GM19324 (cell line): ENCODE measurements around the gene MICAL3.
A peak's percentile ranks its signal among the peaks of the same experiment; 100 is the strongest.
"Not testable (repeated sequence)": the region's sequence is repeated elsewhere in the genome, so short reads cannot be mapped to it uniquely, and the experiment has no call there.

Source experiments
- ATAC-seq: cut with Tn5 transposase; IDR thresholded peaks from one replicate; pipeline ENCODE4 v1.9.1; 2021; ENCODE audit warnings: mild to moderate bottlenecking, moderate library complexity; ENCODE audit not compliant: unreplicated experiment, low FRiP score

The MICAL3 gene

DNA sequence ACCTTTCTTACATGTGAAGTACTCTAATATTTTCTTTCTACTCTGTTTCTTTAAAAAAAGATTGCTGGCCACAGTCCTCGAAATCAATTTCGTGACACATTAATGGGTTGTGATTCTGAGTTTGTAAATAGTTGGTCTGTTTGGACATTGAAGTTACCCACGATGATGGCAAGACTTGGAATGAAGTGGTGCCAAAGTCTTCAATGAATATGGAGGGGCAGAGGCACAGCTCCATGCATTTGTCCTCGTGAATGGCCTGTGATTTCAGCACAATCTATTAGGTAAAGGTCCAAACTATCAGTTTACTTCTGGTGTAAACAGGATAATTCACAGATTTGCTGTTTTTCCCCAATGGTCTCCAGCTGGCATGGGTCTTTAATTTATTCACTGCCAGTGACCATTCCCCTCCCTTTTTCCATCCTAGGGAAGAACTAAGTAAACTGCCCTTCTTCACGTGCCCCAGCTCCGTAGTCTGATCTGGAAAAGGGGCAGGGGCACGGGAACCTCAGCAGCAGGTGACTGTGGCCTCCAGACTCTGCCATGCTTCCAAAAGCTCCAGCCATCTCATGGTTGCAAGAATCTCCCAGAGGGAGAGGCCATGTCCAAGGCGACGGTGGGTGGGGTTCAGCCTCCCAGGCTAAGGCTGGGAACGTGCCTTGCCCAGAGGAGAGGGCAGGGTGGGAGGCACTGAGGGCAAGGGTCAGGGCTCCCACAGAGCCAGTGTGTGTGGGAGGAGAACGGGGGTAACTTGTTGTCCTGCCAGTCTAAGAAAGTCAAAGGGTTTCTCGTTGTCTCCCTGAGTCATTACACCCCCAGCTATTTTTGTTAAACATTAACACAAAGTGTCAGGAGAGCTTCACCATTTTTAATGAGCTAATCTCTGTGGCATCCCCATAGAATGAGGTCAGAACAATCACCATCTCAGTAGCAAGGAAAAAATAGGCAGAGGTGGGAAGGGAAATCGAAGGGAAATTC lies 36.6 kb upstream of the MICAL3 start:
- no peak for ATAC-seq

DNA sequence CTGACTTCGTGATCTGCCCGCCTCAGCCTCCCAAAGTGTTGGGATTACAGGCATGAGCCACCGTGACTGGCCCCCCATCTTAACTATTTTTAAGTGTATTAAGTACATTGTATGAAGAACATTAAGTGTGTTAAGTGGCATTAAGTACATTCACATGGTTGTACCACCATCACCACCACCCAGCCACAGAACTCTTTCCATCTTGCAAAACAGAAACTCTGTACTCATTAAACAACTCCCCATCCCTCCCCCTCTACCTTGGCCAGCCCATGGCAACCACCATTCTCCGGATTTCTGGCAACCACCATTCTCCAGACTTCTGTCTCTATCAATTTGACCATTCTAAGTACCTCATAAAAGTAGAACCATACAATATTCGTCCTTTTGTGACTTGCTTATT lies 35.6 kb upstream of the MICAL3 start:
- no peak for ATAC-seq

DNA sequence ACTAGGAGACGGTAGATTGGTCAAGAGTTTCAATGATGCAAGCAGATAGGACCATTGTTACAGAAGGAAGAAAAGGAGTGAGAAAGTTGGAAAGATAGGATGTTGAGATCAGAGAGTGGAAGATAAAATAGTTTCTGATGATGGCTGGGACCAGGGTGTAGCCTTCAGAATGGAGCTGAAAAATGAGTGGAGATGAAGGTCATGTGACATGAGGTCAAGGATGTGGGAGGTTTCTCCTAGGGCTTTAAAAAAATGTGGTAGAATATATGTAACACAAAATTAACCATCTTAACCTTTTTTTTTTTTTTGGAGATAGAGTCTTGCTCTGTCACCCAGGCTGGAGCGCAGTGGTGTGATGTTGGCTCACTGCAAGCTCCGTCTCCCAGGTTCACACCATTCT lies 35.1 kb upstream of the MICAL3 start:
- ATAC-seq: no peak

DNA sequence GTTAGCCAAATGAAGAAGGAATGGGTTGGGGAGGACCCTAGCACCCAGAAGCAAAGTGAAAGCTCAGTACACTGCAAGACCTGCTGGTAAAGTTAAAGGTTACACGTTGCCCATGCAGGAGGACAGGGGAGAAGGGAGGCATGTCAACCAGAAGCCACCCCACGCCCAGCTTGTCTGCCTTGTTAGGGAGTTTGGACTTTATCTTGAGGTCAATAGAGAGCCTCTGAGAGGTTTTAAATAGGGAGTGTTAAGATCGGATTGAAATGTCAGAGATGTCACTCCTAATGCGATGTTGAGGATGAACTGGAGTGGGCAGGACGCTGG lies 34.7 kb upstream of the MICAL3 start:
- ATAC-seq: no peak

DNA sequence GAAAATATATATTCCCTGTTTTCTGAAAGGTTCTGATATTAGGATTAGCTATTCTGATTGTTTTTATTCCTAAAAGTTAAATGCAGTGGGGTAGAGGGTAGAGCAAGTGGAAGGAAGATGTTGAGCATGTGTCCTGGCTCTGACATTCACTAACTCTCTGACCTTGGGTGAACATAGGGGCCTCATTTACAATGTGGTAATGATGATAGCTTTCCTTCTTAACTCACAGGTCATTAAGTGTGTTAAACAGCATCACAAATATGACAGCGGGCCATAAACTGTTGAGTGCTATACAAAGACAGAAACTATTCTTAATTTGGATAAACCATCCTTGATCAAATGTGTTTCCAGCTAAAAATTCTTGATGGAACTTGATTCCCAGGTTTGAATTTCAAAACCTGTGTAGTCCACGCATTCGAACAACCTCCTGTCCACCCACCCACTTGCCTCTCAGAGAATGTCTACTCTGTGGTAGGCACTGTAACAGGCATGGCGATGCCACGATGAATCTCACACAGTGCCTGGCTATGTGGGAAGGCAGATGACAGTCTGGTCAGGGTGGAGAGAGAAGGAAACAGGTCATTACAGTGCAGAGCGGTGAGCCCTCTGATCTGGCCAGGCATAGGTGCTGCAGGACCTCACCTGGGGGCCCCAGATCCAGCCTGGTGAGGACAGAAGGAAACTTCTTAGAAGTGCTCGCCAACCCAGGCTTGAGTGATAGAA lies 34.2 kb upstream of the MICAL3 start:
- no peak for ATAC-seq

DNA sequence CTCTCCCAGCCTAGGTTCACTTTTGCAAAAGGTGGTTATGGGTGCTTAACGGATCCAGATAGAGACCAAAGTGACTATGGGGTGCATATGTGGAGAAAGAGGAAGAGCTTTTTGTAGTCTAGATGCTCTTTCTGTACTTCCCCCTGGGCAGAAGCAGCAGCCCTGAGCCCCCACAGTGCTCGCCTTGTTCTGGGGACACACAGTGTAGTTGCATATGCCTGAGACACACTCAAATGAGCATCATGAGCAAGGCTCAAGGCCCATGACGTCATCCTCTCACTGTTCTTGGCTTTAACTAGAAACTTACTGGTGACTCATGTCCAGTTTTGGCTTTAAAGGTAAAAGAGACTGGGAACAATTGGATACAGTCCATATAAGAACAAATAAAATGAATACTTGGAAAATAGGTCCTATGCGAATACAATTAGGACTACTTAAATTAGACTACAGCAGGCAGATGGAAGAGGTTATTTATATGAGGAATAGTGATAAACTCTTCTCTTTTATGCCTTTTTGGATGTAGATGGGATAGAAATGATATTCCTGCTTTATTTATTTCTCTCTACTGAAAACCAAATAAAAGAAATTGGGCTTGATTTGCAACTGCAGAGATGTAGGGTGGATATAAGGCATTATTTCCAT lies 33.3 kb upstream of the MICAL3 start:
- no peak for ATAC-seq

DNA sequence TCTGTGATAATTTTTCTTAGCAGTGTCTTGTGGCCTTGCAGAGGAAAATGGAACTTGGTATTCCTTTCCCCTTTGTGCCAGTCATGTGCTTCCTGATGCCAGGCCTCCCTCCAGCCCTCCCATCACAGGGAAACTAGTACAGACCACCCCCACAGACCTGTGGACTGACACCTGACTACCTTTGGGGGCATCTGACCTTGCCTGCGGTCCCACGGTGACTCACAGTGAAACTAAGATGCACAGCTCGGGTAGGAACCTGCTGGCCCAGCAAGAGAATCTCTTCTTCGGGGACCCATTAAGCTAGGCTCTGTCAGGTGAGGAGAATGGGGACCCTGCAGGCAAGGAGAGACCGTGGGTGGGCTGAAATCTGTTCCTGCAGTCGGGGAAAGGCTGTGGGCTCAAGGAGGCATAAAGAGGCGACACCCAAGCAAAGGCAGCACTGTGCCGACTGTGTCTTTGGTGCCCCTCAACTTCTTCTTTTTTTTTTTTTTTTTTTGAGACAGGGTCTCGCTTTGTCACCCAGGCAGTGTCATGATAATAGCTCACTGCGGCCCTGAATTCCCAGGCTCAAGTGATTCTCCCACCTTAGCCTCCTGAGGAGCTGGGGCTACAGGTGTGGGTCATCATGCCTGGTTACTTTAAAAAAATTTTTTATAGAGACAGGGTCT lies 32.6 kb upstream of the MICAL3 start:
- ATAC-seq: peak; percentile 73

DNA sequence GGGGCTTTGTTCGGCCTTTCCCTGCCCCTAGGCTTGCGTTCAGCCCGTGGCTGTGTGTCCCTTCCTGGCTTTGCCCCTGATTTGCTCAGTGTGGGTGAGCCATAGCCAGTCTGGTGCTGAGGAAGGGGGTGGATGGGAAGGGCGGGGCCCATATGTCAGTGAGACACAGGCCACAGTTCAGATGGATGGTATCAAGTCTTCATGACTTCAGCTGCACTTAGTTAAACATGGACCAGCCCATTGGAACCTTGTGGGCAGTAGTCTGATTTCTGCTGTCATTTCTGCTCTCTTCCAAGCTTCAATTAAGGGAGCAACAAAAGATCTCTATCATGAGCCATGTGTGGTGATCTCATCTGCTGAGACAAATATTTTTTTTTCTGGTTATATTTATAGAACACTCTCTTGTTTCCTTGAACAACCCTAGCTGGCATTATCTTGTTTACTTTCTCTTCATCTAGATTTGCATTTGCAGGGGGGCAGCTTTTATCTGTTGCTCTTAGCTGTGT lies 31.9 kb upstream of the MICAL3 start:
- ATAC-seq: peak; percentile 39

DNA sequence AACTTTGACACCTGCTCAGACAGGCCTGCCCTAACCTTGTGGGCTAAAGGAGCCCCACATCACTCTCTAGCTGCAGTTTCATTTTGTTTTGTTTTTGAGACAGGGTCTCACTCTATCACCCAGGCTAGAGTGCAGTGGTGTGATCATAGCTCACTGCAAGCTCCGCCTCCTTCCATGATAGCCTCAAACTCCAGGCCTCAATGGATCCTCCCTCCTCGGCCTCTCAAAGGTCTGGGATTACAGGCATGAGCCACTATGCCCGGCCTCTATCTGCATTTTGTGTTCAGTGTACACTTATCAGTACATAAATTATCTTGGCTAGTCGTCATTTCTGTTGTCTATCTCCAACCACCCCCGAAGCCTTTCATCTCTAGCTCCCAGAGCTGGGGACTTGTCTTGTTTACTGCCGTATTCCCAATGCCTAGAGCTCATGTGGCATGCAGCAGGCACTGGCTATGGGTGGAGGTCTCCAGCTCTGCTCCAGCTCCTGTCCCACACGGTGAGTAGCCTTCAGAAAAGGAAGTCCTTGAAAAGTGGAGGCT lies 31.3 kb upstream of the MICAL3 start:
- no peak for ATAC-seq

DNA sequence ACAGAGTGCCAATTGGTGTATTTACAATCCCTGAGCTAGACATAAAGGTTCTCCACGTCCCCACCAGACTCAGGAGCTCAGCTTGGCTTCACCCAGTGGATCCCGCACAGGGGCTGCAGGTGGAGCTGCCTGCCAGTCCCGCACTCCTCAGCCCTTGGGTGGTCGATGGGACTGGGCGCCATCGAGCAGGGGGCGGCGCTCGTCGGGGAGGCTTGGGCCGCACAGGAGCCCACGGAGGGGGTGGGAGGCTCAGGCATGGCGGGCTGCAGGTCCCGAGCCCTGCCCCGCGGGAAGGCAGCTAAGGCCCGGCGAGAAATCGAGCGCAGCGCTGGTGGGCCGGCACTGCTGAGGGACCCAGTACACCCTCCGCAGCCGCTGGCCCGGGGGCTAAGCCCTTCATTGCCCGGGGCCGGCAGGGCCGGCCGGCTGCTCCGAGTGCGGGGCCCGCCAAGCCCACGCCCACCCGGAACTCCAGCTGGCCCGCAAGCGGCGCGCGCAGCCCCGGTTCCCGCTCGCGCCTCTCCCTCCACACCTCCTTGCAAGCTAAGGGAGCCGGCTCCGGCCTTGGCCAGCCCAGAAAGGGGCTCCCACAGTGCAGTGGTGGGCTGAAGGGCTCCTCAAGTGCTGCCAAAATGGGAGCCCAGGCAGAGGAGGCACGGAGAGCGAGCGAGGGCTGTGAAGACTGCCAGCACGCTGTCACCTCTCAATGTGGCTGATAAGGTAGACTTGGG lies 29.0 kb upstream of the MICAL3 start:
- ATAC-seq: not testable (repeated sequence)

DNA sequence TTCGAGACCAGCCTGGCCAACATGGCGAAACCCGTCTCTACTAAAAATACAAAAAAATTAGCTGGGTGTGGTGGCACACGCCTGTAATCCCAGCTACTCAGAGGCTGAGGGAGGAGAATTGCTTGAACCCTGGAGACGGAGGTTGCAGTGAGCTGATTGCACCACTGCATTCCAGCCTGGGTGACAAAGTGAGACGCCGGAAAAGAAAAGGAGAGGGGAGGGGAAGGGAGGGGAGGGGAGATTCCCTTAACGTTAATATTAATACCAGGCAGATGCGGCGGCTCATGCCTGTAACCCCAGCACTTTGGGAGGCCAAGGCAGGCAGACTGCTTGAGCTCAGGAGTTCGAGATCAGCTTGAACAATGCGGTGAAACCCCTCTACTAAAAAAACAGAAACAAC lies 26.8 kb upstream of the MICAL3 start:
- ATAC-seq: not testable (repeated sequence)

DNA sequence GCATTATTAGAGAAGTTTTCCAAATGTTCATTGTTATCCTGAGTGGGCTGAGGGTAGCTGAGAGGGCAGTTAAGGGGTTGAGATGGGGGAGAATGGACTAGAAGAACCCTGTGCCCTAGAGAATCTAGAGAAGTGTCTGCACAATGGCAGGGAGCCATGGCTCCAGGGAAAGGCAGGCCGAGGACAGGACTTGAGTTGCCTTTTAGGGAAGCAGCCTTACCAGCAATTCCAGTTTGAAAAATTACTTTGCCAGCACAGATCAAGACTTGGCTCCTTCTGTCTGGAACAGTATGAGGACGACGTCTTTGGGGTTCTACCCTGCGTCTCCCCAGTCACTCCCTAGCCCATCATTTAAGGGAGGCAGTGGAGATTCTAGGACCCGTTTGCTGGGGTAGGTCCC lies 25.7 kb upstream of the MICAL3 start:
- ATAC-seq: no peak

DNA sequence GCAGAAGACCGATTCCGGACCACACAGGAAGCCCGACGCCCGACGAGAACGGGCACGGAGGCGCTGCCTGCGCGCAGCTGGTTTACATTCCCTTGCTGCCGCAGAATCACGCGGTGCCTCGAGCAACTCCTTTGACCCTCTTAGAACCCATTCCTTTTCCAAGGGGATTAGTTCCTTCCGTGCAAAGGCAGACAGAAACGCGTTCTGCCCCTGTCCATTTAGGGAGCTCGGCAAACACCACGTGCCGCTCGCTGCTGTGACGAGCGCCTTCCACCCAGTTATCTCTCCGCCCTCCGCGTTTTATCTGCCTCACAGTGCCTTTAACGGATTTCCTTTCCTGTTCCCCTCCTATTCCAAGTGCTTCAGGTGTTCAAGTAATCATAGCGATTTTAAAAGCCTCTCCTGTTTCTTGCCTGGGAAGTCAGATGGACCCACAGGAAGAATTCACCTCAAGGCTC lies 24.1 kb upstream of the MICAL3 start:
- no peak for ATAC-seq

DNA sequence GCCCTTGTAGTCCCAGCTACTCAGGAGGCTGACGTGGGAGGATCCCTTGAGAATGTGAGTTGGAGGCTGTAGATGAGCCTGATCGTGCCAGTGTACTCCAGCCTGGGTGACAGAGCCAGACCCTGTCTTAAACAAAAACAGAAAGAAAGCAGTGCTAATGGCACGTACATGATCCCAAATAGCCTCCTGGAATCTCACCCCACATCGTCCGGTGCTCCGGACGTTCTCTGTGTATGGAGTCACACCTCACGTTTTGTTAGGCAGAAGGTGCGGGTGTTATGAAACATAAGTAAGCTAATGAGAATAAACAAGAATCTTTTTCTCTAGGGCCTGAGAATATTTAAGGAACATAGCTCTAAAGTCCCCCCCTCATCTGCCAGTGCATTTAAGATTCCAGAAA lies 23.7 kb upstream of the MICAL3 start:
- ATAC-seq: no peak

DNA sequence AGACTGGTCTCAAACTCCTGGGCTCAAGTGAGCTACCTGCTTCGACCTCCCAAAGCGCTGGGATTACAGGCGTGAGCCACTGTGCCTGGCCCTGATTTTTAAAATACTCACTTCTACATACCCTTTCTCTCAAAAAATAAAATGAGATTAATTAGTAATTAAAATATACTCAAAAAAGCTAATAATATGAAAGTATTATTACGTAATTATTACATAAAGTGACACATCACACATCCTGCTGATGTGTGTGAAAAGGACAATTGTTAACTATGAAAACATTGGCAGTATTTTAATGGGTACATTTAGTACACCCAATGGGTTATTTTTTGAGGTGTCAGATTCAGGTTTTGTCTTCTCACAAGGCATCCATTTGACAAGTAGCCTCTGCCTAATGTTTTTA lies 21.4 kb upstream of the MICAL3 start:
- no peak for ATAC-seq

DNA sequence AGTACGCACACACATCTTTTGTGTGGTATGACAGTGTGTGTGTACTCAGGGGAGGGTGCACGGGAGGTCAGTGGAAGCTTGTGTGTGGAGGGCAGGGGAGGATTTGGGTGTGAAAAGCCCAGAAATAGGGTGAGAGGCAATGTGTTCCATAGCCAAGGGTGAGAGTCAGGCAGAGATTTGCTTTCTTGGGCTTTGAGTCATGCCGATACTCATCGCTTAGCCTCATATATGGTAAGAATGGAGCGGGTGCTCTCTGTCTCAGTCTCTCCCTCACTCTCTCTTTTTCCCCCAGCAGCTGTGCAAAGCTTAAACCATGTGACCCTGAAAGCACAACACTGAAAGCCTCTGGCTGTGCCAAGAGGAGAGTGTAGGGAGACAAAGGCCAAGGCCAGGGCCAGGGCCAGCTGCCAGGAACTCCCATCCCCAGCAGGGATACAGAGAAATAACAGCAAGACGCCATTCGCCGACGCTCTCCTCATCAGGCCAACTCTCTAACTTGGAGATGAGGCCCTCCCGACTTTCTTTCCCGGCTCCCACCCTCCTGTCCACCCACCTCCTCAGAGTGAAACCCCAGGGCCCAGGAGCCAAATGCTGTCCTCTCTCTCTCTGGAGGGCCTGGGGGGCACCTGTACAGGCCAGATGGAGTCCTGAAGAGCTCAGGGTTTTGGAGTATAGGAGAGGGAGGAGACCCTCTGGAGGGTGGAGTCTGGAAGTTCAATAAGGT lies 20.3 kb upstream of the MICAL3 start:
- ATAC-seq: no peak

DNA sequence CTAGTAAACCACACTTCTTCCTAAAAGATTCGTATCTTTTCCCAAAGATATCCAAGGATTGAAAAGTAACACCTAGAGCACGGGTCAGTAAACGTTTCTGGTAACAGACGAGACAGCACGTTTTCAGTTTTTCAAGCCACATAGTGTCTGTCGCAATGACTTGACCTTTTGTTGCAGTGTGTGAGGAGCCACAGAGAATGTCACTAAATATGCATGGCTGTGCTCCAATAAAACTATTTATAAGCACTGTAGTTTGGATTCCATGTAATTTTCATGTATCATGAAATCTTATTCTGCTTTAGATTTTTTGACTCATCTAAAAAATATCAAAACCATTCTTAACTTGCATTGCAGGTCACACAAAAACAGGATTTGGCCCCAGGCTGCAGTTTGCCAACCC lies 18.3 kb upstream of the MICAL3 start:
- no peak for ATAC-seq

DNA sequence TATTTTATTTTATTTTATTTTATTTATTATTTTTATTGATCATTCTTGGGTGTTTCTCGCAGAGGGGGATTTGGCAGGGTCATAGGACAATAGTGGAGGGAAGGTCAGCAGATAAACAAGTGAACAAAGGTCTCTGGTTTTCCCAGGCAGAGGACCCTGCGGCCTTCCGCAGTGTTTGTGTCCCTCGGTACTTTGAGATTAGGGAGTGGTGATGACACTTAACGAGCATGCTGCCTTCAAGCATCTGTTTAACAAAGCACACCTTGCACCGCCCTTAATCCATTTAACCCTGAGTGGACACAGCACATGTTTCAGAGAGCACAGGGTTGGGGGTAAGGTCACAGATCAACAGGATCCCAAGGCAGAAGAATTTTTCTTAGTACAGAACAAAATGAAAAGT lies 16.5 kb upstream of the MICAL3 start:
- not testable (repeated sequence) for ATAC-seq

DNA sequence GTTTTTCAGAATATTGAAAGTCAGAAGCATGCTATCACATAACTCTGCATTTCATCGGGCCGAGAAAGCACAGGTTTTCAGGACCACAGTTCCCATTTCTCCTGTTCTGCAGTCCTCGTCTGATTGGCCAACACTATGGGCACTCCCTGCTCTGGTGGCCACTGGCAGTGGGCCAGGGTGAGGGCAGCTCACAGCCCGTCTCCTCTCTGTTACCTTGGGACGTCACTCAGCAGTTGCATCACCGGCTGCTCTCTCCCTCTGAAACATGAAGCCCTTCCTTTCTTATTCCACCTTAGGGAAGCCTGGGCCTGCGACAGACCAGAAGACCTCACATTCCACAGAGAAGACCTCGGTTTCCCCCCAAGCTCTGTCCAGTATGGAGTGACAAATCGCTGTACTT lies 11.4 kb upstream of the MICAL3 start:
- ATAC-seq: no peak
